ENCODE measurements around the gene DIS3.

DNA sequence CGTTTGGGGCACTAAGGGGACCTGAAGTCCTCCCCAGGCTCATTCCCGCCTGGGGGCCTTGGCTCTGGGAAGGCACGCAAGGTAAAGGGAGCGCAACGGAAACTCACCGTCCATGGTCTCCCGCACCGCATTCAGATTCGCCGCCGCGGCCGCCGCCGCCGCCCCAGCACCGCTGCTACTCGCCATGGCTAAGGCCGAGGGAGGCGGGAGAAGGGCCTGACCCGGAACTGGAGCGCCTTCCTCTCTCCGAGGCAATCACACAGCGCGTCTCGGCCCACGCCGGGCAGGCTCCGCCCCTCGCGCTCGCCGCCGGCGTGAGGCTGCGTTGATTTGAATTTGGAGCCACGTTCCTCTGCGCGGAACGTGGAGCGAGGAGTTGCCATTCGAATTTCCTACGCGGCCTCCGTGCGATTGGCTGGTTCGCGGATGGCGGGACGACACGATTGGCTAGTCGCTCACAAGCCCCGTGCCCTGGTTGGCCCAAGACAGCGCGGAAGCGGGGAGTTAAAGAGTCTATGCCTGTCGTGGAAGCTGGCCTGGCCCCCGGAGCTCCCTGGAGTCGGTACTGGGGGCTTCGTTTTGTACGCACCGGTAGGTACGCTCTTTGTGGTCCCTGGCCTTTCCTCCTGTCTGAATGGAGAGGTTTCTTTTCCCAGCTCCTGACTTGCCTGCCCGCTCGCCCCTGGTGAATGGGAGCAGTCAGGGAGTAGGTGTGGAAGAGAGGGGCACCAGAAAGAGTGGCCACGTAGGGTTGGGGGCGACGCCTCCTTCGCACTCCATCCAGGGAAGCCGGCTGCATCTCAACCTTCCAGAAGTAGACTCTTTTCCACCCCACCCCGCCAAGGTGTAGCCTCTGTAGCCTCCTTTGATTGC lies 54.0 kb downstream of the DIS3 start, which contains the start of the genes BORA and MZT1:
- no peak for TF ChIP-seq CTCF (IDR thresholded peaks at IDR 0.05)
- TF ChIP-seq POLR2AphosphoS5 (IDR thresholded peaks at IDR 0.05; ENCODE audit: low read depth, low read length): peak; percentile 63
- TF ChIP-seq, protein P1, sequence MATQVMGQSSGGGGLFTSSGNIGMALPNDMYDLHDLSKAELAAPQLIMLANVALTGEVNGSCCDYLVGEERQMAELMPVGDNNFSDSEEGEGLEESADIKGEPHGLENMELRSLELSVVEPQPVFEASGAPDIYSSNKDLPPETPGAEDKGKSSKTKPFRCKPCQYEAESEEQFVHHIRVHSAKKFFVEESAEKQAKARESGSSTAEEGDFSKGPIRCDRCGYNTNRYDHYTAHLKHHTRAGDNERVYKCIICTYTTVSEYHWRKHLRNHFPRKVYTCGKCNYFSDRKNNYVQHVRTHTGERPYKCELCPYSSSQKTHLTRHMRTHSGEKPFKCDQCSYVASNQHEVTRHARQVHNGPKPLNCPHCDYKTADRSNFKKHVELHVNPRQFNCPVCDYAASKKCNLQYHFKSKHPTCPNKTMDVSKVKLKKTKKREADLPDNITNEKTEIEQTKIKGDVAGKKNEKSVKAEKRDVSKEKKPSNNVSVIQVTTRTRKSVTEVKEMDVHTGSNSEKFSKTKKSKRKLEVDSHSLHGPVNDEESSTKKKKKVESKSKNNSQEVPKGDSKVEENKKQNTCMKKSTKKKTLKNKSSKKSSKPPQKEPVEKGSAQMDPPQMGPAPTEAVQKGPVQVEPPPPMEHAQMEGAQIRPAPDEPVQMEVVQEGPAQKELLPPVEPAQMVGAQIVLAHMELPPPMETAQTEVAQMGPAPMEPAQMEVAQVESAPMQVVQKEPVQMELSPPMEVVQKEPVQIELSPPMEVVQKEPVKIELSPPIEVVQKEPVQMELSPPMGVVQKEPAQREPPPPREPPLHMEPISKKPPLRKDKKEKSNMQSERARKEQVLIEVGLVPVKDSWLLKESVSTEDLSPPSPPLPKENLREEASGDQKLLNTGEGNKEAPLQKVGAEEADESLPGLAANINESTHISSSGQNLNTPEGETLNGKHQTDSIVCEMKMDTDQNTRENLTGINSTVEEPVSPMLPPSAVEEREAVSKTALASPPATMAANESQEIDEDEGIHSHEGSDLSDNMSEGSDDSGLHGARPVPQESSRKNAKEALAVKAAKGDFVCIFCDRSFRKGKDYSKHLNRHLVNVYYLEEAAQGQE (IDR thresholded peaks at IDR 0.05; ENCODE audit: insufficient read depth in 1 of 2, low read depth in 2 of 2, low read length in 1 of 2): no peak
